Breast epithelium (tissue), 3 donors: ENCODE data around the gene STARD10.

Experiments
- CTCF ChIP-seq, 3 donors: fragments of 450-650 bp; IDR thresholded peaks; one replicate each; pipeline ENCODE4 v1.5.1; 2016 to 2017; ENCODE audit warnings: antibody characterized with exemption in 3 of 3, mild to moderate bottlenecking in 3 of 3, moderate library complexity in 3 of 3
- POLR2A ChIP-seq: fragments of 450-650 bp; IDR thresholded peaks from one replicate; pipeline ENCODE4 v1.6.1; 2016; ENCODE audit warnings: antibody characterized with exemption, mild to moderate bottlenecking, moderate library complexity
- POLR2AphosphoS5 ChIP-seq, 3 donors: sonication (generic); formaldehyde crosslinking; IDR thresholded peaks; one replicate each; pipeline ENCODE4 v1.6.1; 2017; ENCODE audit warnings: antibody characterized with exemption in 3 of 3

GRCh38 chr11:72783144-72783905 is 10.5 kb downstream of the STARD10 start:
- TF ChIP-seq CTCF (IDR thresholded peaks at IDR 0.05) (no peak), POLR2A (no peak), POLR2AphosphoS5 (IDR thresholded peaks at IDR 0.05) (no peak)
